Spleen (tissue), 11 donors: ENCODE measurements around the gene CAND2. TPM values are rescaled to one million over a fixed set of nuclear protein-coding genes. Genes with fewer than 3 reads are reported as not detected.

ENCODE experiments used
- DNase-seq: peaks from one replicate; pipeline ENCODE4 v3.0.0-alpha.2; 2020
- H3K27ac ChIP-seq, 8 donors: fragments of 200-600 bp; sonication (generic) in 7 of 8; 1 replicate in 4 of 8; 2 replicates in 4 of 8; pipeline versions ENCODE4 v1.5.0 to v1.8.0; 2016 to 2021; ENCODE audit warnings: inconsistent platforms in 4 of 8, mild to moderate bottlenecking in 4 of 8, moderate library complexity in 1 of 8
- H3K27me3 ChIP-seq, 7 donors: fragments of 200-600 bp; sonication (generic) in 6 of 7; replicated peaks in 1 of 7; 1 replicate in 4 of 7; 2 replicates in 3 of 7; pipeline versions ENCODE4 v1.5.0 to v1.8.0; 2016 to 2021; ENCODE audit warnings: inconsistent platforms in 3 of 7, mild to moderate bottlenecking in 1 of 7
- H3K36me3 ChIP-seq, 6 donors: fragments of 200-600 bp; sonication (generic) in 5 of 6; 1 replicate in 4 of 6; 2 replicates in 2 of 6; pipeline versions ENCODE4 v1.5.0 to v1.8.0; 2016 to 2021; ENCODE audit warnings: inconsistent platforms in 2 of 6
- H3K4me1 ChIP-seq, 6 donors: fragments of 200-600 bp; sonication (generic) in 5 of 6; 1 replicate in 3 of 6; 2 replicates in 3 of 6; pipeline versions ENCODE4 v1.5.0 to v1.8.0; 2016 to 2021; ENCODE audit warnings: inconsistent platforms in 3 of 6
- H3K4me3 ChIP-seq, 8 donors: fragments of 200-600 bp; sonication (generic) in 7 of 8; 1 replicate in 4 of 8; 2 replicates in 4 of 8; pipeline versions ENCODE4 v1.5.0 to v1.8.0; 2016 to 2021; ENCODE audit warnings: inconsistent platforms in 4 of 8, mild to moderate bottlenecking in 4 of 8, moderate library complexity in 2 of 8
- H3K9me3 ChIP-seq, 8 donors: fragments of 200-600 bp; sonication (generic) in 7 of 8; 1 replicate in 4 of 8; 2 replicates in 4 of 8; pipeline versions ENCODE4 v1.5.0 to v1.8.0; 2016 to 2021; ENCODE audit warnings: inconsistent platforms in 4 of 8
- CTCF ChIP-seq, 11 experiments: fragments of 200-600 bp in 7 of 11; fragments of 450-650 bp in 4 of 11; sonication (generic) in 4 of 11; IDR thresholded peaks in 8 of 11; conservative IDR thresholded peaks in 3 of 11; 1 replicate in 7 of 11; 2 replicates in 4 of 11; pipeline versions ENCODE4 v1.4.0 to v1.8.0; 2016 to 2021; ENCODE audit warnings: antibody characterized with exemption in 11 of 11, inconsistent platforms in 4 of 11, mild to moderate bottlenecking in 1 of 11
- POLR2A ChIP-seq, 3 donors: fragments of 450-650 bp; IDR thresholded peaks; one replicate each; pipeline ENCODE4 v1.5.1; 2017; ENCODE audit warnings: antibody characterized with exemption in 3 of 3, mild to moderate bottlenecking in 1 of 3
- POLR2AphosphoS5 ChIP-seq, 3 donors: sonication (generic); formaldehyde crosslinking; IDR thresholded peaks; one replicate each; pipeline ENCODE4 v1.5.1; 2017; ENCODE audit warnings: antibody characterized with exemption in 3 of 3
- WGBS, 5 donors: extraction: QIAGEN DNeasy Blood & Tissue Kit in 3 of 5; methylation state at CpG; one replicate each; pipeline versions ENCODE4 v1.1.5 to v1.1.7; 2013 to 2018; 5-methylcytosine and 5-hydroxymethylcytosine counted together
- intact Hi-C: fragments of 100-400 bp; cut with DNase I; formaldehyde crosslinking; loops from one replicate; pipeline ENCODE4 v1.15.0; 2023; ENCODE audit warnings: low total_unique reads
- polyA plus RNA-seq, 3 donors: library from polyadenylated mRNA; stranded (reverse); fragments of 200-250 nt; gene quantifications; one replicate each; pipeline ENCODE4 v1.2.1, GENCODE V29; 2013
- total RNA-seq, 7 donors: library from RNA; depleted of rRNA in 3 of 7; stranded (reverse); fragments of >200 nt in 3 of 7; fragmentation: NEBNext Ultra II Directional in 4 of 7; extraction: Animal tissue kit (Norgen Biotek cat#: 25700) in 4 of 7; gene quantifications; one replicate each; pipeline versions ENCODE4 v1.1.0 to v1.2.1, GENCODE V29; 2016 to 2021
- donor health status: healthy with polysubstance abuse.
- donor health status: DM: no; HTN: no; CAD: no; lungs with moderate emphysema.
- donor health status: DM: no; HTN: no; CAD: no.
- donor health status: Bipolar disorder and iron deficiency.
- donor health status: healthy.
- donor health status: DM: no; HTN: no; CAD: no.
- donor health status: DM: yes; HTN: yes; CAD: no.

Gene CAND2
- total and polyA plus RNA-seq, 10 donors, result 0.78 to 12.2 (median 7.5) TPM

DNA sequence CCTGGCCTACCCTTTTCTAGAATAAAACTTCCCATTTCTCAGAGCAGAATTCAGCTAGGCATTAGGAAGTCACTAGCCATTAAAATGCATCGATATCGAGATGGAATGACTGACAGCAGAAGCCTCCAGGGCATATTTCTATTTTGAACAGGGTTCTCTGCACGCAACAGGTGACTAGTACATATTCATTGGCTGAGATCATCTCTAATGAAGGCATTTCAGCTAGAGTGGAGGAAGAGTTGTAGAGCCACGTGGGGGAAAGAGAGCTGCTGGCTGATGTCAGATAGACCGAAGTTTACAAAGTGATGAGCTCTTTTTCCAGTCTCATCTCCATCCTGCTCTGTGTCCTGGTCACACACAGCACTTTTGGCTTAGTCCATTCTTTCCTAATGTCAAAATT is 44.9 kb upstream of the CAND2 start:
- intact Hi-C loops, result no loop called here
- no peak overlapping the region for H3K27ac ChIP-seq

GRCh38 chr3:12752102-12752501 is 44.4 kb upstream of the CAND2 start:
- intact Hi-C loops, result no loop called here
- Histone ChIP-seq H3K27me3 (peaks cover 0 to 4% (median 0%) of the 10 kb centered on the region in 7 donors), H3K36me3 (no peaks in the 10 kb centered on the region), H3K4me1 (peaks cover 0 to 25% (median 10%) of the 10 kb centered on the region in 6 donors), H3K4me3 (no peak overlapping the region), H3K9me3 (no peaks in the 10 kb centered on the region), H3K27ac (no peak overlapping the region)
- DNase-seq, result no peak
- TF ChIP-seq POLR2AphosphoS5 (IDR thresholded peaks at IDR 0.05), result no peak
- no peak for TF ChIP-seq POLR2A (IDR thresholded peaks at IDR 0.05)
- no peak for TF ChIP-seq CTCF (IDR thresholded peaks at IDR 0.05 in 8 of 11, conservative IDR thresholded peaks at IDR 0.05 in 3 of 11)
- WGBS, 5 donors, result 43 to 62% (median 55%) methylated on average over 3 of the region's 3 CpGs

More for the DNA sequence above, 44.9 kb upstream of the CAND2 start:
- Histone ChIP-seq H3K27me3 (peaks cover 0 to 5% (median 0%) of the 10 kb centered on the region in 7 donors), H3K9me3 (no peaks in the 10 kb centered on the region), H3K4me1 (peaks cover 0 to 25% (median 10%) of the 10 kb centered on the region in 6 donors), H3K4me3 (no peak overlapping the region), H3K36me3 (no peaks in the 10 kb centered on the region)
- 81 to 92% (median 89%) methylated on average over 5 of the region's 5 CpGs for WGBS, 5 donors
- DNase-seq, result no peak
- TF ChIP-seq CTCF (IDR thresholded peaks at IDR 0.05 in 8 of 11, conservative IDR thresholded peaks at IDR 0.05 in 3 of 11), result no peak
- TF ChIP-seq POLR2A (IDR thresholded peaks at IDR 0.05), result no peak
- TF ChIP-seq POLR2AphosphoS5 (IDR thresholded peaks at IDR 0.05), result no peak

GRCh38 chr3:12752809-12753208 is 43.7 kb upstream of the CAND2 start:
- WGBS, 5 donors, result 80 to 93% (median 91%) methylated on average over 2 of the region's 2 CpGs
- DNase-seq, result no peak
- Histone ChIP-seq H3K27ac (no peak overlapping the region), H3K4me1 (peaks cover 3 to 27% (median 10%) of the 10 kb centered on the region in 6 donors), H3K9me3 (no peaks in the 10 kb centered on the region), H3K36me3 (no peaks in the 10 kb centered on the region), H3K27me3 (peaks cover 0 to 4% (median 0%) of the 10 kb centered on the region in 7 donors), H3K4me3 (no peak overlapping the region)
- intact Hi-C loops, result no loop called here
- TF ChIP-seq POLR2AphosphoS5 (IDR thresholded peaks at IDR 0.05), result no peak
- TF ChIP-seq CTCF (IDR thresholded peaks at IDR 0.05 in 8 of 11, conservative IDR thresholded peaks at IDR 0.05 in 3 of 11), result no peak
- TF ChIP-seq POLR2A (IDR thresholded peaks at IDR 0.05), result no peak

GRCh38 chr3:12753275-12754028 is 43.0 kb upstream of the CAND2 start:
- DNase-seq, result no peak
- Histone ChIP-seq H3K4me3 (no peak overlapping the region), H3K4me1 (peaks cover 3 to 33% (median 15%) of the 10 kb centered on the region in 6 donors), H3K27me3 (no peaks in the 10 kb centered on the region), H3K27ac (no peak overlapping the region), H3K9me3 (no peaks in the 10 kb centered on the region), H3K36me3 (no peaks in the 10 kb centered on the region)
- TF ChIP-seq POLR2AphosphoS5 (IDR thresholded peaks at IDR 0.05) (no peak), CTCF (IDR thresholded peaks at IDR 0.05 in 8 of 11, conservative IDR thresholded peaks at IDR 0.05 in 3 of 11) (no peak), POLR2A (IDR thresholded peaks at IDR 0.05) (no peak)
- 84 to 87% (median 85%) methylated on average over 9 of the region's 9 CpGs for WGBS, 5 donors
- intact Hi-C loops, result no loop called here
